Nasal cavity respiratory epithelium epithelial cell of viscerocranial mucosa (primary cell): ENCODE data around the gene LGALS9. TPM values are rescaled to one million over a fixed set of nuclear protein-coding genes. Genes with fewer than 3 reads are reported as not detected.

Experiments used
- total RNA-seq: library from RNA; depleted of rRNA; stranded (reverse); fragments of >200 nt; gene quantifications from 2 replicates; pipeline ENCODE4 v1.2.3, GENCODE V29; 2014

LGALS9 gene
- total RNA-seq = 0.34 and 1.5 TPM in 2 replicates

GRCh38 chr17:27630607-27631410 is at the start of gene LGALS9:
Gene LGALS9, plus strand, starts transcription at chr17:27631188. Its CDS starts 78 bp downstream, at chr17:27631266.

Other genes with a start within 250 kb of the LGALS9 start
- gene KSR1, start 174.7 kb upstream of the LGALS9 start, total RNA-seq = 1.0 and 9.5 TPM in 2 replicates
- not detected in 2 replicates for gene NOS2, start 169.3 kb downstream of the LGALS9 start, total RNA-seq